NT2/D1 (cell line): ENCODE results near the gene NPHS2.

Experiments
- DNase-seq: peaks from one replicate; pipeline ENCODE4 v3.0.0-alpha.2; 2011; ENCODE audit warnings: low read depth, low spot score
- H3K27me3 ChIP-seq: 2 replicates; pipeline ENCODE4 v1.6.0; 2011; ENCODE audit warnings: mild to moderate bottlenecking; ENCODE audit not compliant: insufficient read length, insufficient read depth
- H3K36me3 ChIP-seq: 2 replicates; pipeline ENCODE4 v1.6.1; 2011; ENCODE audit warnings: mild to moderate bottlenecking, low read length, mixed read lengths; ENCODE audit not compliant: insufficient read depth, insufficient read length
- H3K4me1 ChIP-seq: 2 replicates; pipeline ENCODE4 v1.5.1; 2011; ENCODE audit not compliant: insufficient read depth, insufficient read length
- H3K4me3 ChIP-seq: 2 replicates; pipeline ENCODE4 v1.5.1; 2011; ENCODE audit warnings: low read depth; ENCODE audit not compliant: insufficient read length
- H3K9ac ChIP-seq: 2 replicates; pipeline ENCODE4 v1.6.0; 2011; ENCODE audit warnings: low read depth; ENCODE audit not compliant: insufficient read length
- H3K9me3 ChIP-seq: 2 replicates; pipeline ENCODE4 v1.5.1; 2011; ENCODE audit warnings: mild to moderate bottlenecking, low read length; ENCODE audit not compliant: insufficient read depth
- SUZ12 ChIP-seq: IDR thresholded peaks from 2 replicates; pipeline ENCODE4 v1.6.1; 2011; ENCODE audit not compliant: insufficient read length, insufficient read depth; ENCODE audit errors: extremely low read depth
- YY1 ChIP-seq: IDR thresholded peaks from 2 replicates; pipeline ENCODE4 v1.6.1; 2011; ENCODE audit not compliant: insufficient read length, insufficient read depth
- ZNF274 ChIP-seq: IDR thresholded peaks from 2 replicates; pipeline ENCODE4 v1.6.1; 2011; ENCODE audit warnings: mild to moderate bottlenecking, low read depth, low read length

The NPHS2 gene

DNA sequence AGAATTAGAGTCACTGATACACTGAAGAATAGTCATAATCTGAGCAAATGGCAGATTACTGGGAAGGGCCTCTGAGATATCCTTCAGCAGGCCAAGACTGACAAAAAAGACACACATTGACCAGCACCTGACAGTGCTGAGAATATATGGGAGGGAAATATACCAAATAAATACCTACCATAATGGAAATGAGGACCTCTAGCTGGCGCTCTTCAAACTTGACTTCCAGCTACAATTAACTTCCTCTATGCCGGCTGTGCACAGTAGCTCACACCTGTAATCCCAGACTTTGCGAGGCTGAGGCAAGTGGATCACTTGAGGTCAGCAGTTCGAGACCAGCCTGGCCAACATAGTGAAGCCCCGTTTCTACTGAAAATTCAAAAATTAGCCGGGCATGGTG, 69.5 kb downstream of the NPHS2 start:
- Histone ChIP-seq H3K27me3 (no peaks in the 10 kb centered on the region), H3K9ac (no peak overlapping the region), H3K9me3 (no peaks in the 10 kb centered on the region), H3K4me1 (no peaks in the 10 kb centered on the region), H3K36me3 (no peaks in the 10 kb centered on the region), H3K4me3 (no peak overlapping the region)
- no peak for DNase-seq
- TF ChIP-seq ZNF274, result no peak
- no peak for TF ChIP-seq YY1
- no peak for TF ChIP-seq SUZ12
